Tibial nerve (tissue), 4 donors: Measurements from ENCODE around the gene VCAM1. TPM values are rescaled to one million over a fixed set of nuclear protein-coding genes. Genes with fewer than 3 reads are reported as not detected.
"Not testable (repeated sequence)": the region's sequence is repeated elsewhere in the genome, so short reads cannot be mapped to it uniquely, and the experiment has no call there.

Experiments
- DNase-seq, 2 donors: peaks; one replicate each; pipeline ENCODE4 v3.0.0-alpha.2; 2019; ENCODE audit warnings: low spot score in 2 of 2
- H3K27ac ChIP-seq, 4 donors: fragments of 200-600 bp; sonication (generic) in 3 of 4; one replicate each; pipeline ENCODE4 v1.5.1; 2017 to 2019; ENCODE audit warnings: mild to moderate bottlenecking in 1 of 4
- H3K27me3 ChIP-seq, 2 donors: fragments of 200-600 bp; sonication (generic) in 1 of 2; one replicate each; pipeline versions ENCODE4 v1.5.1 to v1.6.0; 2017 to 2019
- H3K36me3 ChIP-seq, 3 donors: fragments of 200-600 bp; sonication (generic); one replicate each; pipeline ENCODE4 v1.5.1; 2018 to 2019
- H3K4me1 ChIP-seq, 4 donors: fragments of 200-600 bp; sonication (generic) in 3 of 4; one replicate each; pipeline ENCODE4 v1.5.1; 2017 to 2019
- H3K4me3 ChIP-seq, 4 donors: fragments of 200-600 bp; sonication (generic) in 3 of 4; one replicate each; pipeline ENCODE4 v1.5.1; 2017 to 2019; ENCODE audit warnings: mild to moderate bottlenecking in 1 of 4, moderate library complexity in 1 of 4
- H3K9me3 ChIP-seq, 4 donors: fragments of 200-600 bp; sonication (generic) in 3 of 4; one replicate each; pipeline ENCODE4 v1.5.1; 2017 to 2019
- CTCF ChIP-seq, 5 experiments: fragments of 200-600 bp in 3 of 5; fragments of 450-650 bp in 2 of 5; sonication (generic) in 3 of 5; IDR thresholded peaks; one replicate each; pipeline ENCODE4 v1.5.1; 2016 to 2019; ENCODE audit warnings: antibody characterized with exemption in 5 of 5, mild to moderate bottlenecking in 3 of 5, moderate library complexity in 2 of 5
- EP300 ChIP-seq, 2 donors: sonication (generic); formaldehyde crosslinking; IDR thresholded peaks; one replicate each; pipeline ENCODE4 v1.6.1; 2017; ENCODE audit warnings: antibody characterized with exemption in 2 of 2, mild to moderate bottlenecking in 1 of 2
- POLR2A ChIP-seq, 2 donors: fragments of 450-650 bp; IDR thresholded peaks; one replicate each; pipeline ENCODE4 v1.6.1; 2017; ENCODE audit warnings: antibody characterized with exemption in 2 of 2, mild to moderate bottlenecking in 2 of 2, moderate library complexity in 2 of 2
- WGBS, 2 donors: methylation state at CpG; one replicate each; pipeline ENCODE4 v1.1.5; 2018; 5-methylcytosine and 5-hydroxymethylcytosine counted together
- total RNA-seq, 4 donors: library from RNA; depleted of rRNA; stranded (reverse); fragments of >200 nt; gene quantifications; one replicate each; pipeline ENCODE4 v1.1.0, GENCODE V29; 2016

The VCAM1 gene
- total RNA-seq, 4 donors from 2014 or later: 5.1 to 21.2 (median 9.8) TPM

- TF ChIP-seq EP300 (IDR thresholded peaks at IDR 0.05) (no peak), POLR2A (IDR thresholded peaks at IDR 0.05) (no peak), CTCF (IDR thresholded peaks at IDR 0.05) (no peak)
- no peak overlapping the region for H3K27ac ChIP-seq
- no peak for DNase-seq
- no peaks in the 10 kb centered on the region for H3K4me1 ChIP-seq
- no peaks in the 10 kb centered on the region for H3K36me3 ChIP-seq
- H3K9me3 ChIP-seq: peaks cover 0 to 11% (median 0%) of the 10 kb centered on the region in 4 donors
- H3K27me3 ChIP-seq: no peaks in the 10 kb centered on the region
- no peak overlapping the region for H3K4me3 ChIP-seq
These were observed 61.3 kb downstream of the VCAM1 start for GRCh38 chr1:100780814-100781213.

GRCh38 chr1:100781728-100782127, 62.2 kb downstream of the VCAM1 start:
- H3K4me1 ChIP-seq, DNase-seq, H3K36me3 ChIP-seq, H3K4me3 ChIP-seq, H3K27me3 ChIP-seq, H3K27ac ChIP-seq: not testable (repeated sequence)
- H3K9me3 ChIP-seq: peaks cover 0 to 11% (median 0%) of the 10 kb centered on the region in 4 donors
- 61 to 78% methylated on average over 3 of the region's 3 CpGs for WGBS, 2 donors

GRCh38 chr1:100782473-100783039, 63.0 kb downstream of the VCAM1 start:
- 73 to 86% methylated on average over 1 of the region's 1 CpG for WGBS, 2 donors
- Histone ChIP-seq H3K27ac (no peak overlapping the region), H3K4me1 (no peaks in the 10 kb centered on the region), H3K27me3 (no peaks in the 10 kb centered on the region), H3K36me3 (no peaks in the 10 kb centered on the region), H3K4me3 (no peak overlapping the region), H3K9me3 (peaks cover 0 to 11% (median 0%) of the 10 kb centered on the region in 4 donors)
- no peak for TF ChIP-seq EP300 (IDR thresholded peaks at IDR 0.05)
- no peak for TF ChIP-seq CTCF (IDR thresholded peaks at IDR 0.05)
- no peak for TF ChIP-seq POLR2A (IDR thresholded peaks at IDR 0.05)
- DNase-seq: no peak

GRCh38 chr1:100785470-100786052, 66.0 kb downstream of the VCAM1 start:
- no peak overlapping the region for H3K27ac ChIP-seq
- no peak overlapping the region for H3K4me3 ChIP-seq
- H3K36me3 ChIP-seq: no peaks in the 10 kb centered on the region
- peaks cover 0 to 11% (median 0%) of the 10 kb centered on the region in 4 donors for H3K9me3 ChIP-seq
- TF ChIP-seq CTCF (IDR thresholded peaks at IDR 0.05): no peak
- no peak for TF ChIP-seq EP300 (IDR thresholded peaks at IDR 0.05)
- no peak for TF ChIP-seq POLR2A (IDR thresholded peaks at IDR 0.05)
- WGBS, 2 donors: 73% methylated on average over 5 of the region's 5 CpGs
- H3K4me1 ChIP-seq: no peaks in the 10 kb centered on the region
- no peak for DNase-seq
- no peaks in the 10 kb centered on the region for H3K27me3 ChIP-seq

GRCh38 chr1:100786870-100787269, 67.3 kb downstream of the VCAM1 start:
- H3K9me3 ChIP-seq: peaks cover 0 to 3% (median 0%) of the 10 kb centered on the region in 4 donors
- no peak for DNase-seq
- no peaks in the 10 kb centered on the region for H3K27me3 ChIP-seq
- WGBS, 2 donors: 87 to 90% methylated on average over 2 of the region's 2 CpGs
- no peak for TF ChIP-seq EP300 (IDR thresholded peaks at IDR 0.05)
- TF ChIP-seq CTCF (IDR thresholded peaks at IDR 0.05): no peak
- no peak for TF ChIP-seq POLR2A (IDR thresholded peaks at IDR 0.05)
- no peaks in the 10 kb centered on the region for H3K4me1 ChIP-seq
- no peak overlapping the region for H3K27ac ChIP-seq
- no peaks in the 10 kb centered on the region for H3K36me3 ChIP-seq
- H3K4me3 ChIP-seq: no peak overlapping the region

Other genes with a start within 250 kb of the VCAM1 start
- 1 to 10 TPM in 2 of 4 donors, under 1 TPM in 2; 0.22 to 3.3 (median 0.96) TPM for gene GPR88, start 181.6 kb upstream of the VCAM1 start, total RNA-seq
- 10 to 100 TPM; 11.1 to 17.5 (median 13.5) TPM for gene EXTL2, start 175.1 kb downstream of the VCAM1 start, total RNA-seq
- 10 to 100 TPM; 14.4 to 28.8 (median 17.7) TPM for gene SLC30A7, start 176.3 kb downstream of the VCAM1 start, total RNA-seq